Neuron (in vitro differentiated cells): ENCODE measurements around the gene ZNF124.
"Not testable (repeated sequence)": the region's sequence is repeated elsewhere in the genome, so short reads cannot be mapped to it uniquely, and the experiment has no call there.

Source experiments
- H2AFZ ChIP-seq: one replicate; pipeline ENCODE4 v1.6.1; 2013; ENCODE audit warnings: low read depth, mild to moderate bottlenecking, inconsistent platforms, low read length, moderate library complexity
- H3K27me3 ChIP-seq: one replicate; pipeline ENCODE4 v1.6.1; 2013; ENCODE audit warnings: low read length; ENCODE audit not compliant: insufficient read depth
- H3K36me3 ChIP-seq: one replicate; pipeline ENCODE4 v1.6.1; 2013; ENCODE audit warnings: low read length; ENCODE audit not compliant: insufficient read depth
- H3K4me1 ChIP-seq: one replicate; pipeline ENCODE4 v1.6.1; 2013; ENCODE audit warnings: low read length; ENCODE audit not compliant: insufficient read depth
- H3K4me3 ChIP-seq: 2 replicates; pipeline ENCODE4 v1.5.1; 2013; ENCODE audit warnings: mild to moderate bottlenecking, low read length, moderate library complexity
- H3K9me3 ChIP-seq: one replicate; pipeline ENCODE4 v1.6.1; 2013; ENCODE audit warnings: low read length

Gene ZNF124

GRCh38 chr1:247147781-247148180 lies 24.0 kb downstream of the ZNF124 start:
- Histone ChIP-seq H3K4me3 (no peak overlapping the region), H3K27me3 (no peaks in the 10 kb centered on the region), H3K9me3 (peaks cover 41% of the 10 kb centered on the region), H3K4me1 (no peaks in the 10 kb centered on the region), H3K36me3 (peaks cover 18% of the 10 kb centered on the region), H2AFZ (no peak overlapping the region)

GRCh38 chr1:247147120-247147519 lies 24.7 kb downstream of the ZNF124 start:
- peaks cover 19% of the 10 kb centered on the region for H3K36me3 ChIP-seq
- H2AFZ ChIP-seq, H3K4me1 ChIP-seq, H3K4me3 ChIP-seq, H3K27me3 ChIP-seq: not testable (repeated sequence)
- H3K9me3 ChIP-seq, result peaks cover 41% of the 10 kb centered on the region

- Histone ChIP-seq H3K9me3 (peaks cover 42% of the 10 kb centered on the region), H3K27me3 (no peaks in the 10 kb centered on the region), H3K4me1 (no peaks in the 10 kb centered on the region), H3K4me3 (no peak overlapping the region), H2AFZ (no peak overlapping the region), H3K36me3 (peaks cover 22% of the 10 kb centered on the region)
These were observed 25.1 kb downstream of the ZNF124 start for GRCh38 chr1:247146671-247147070.

GRCh38 chr1:247145279-247145678 lies 26.5 kb downstream of the ZNF124 start:
- Histone ChIP-seq H3K4me1 (no peaks in the 10 kb centered on the region), H2AFZ (no peak overlapping the region), H3K36me3 (peaks cover 22% of the 10 kb centered on the region), H3K4me3 (no peak overlapping the region), H3K9me3 (peaks cover 54% of the 10 kb centered on the region), H3K27me3 (no peaks in the 10 kb centered on the region)

DNA sequence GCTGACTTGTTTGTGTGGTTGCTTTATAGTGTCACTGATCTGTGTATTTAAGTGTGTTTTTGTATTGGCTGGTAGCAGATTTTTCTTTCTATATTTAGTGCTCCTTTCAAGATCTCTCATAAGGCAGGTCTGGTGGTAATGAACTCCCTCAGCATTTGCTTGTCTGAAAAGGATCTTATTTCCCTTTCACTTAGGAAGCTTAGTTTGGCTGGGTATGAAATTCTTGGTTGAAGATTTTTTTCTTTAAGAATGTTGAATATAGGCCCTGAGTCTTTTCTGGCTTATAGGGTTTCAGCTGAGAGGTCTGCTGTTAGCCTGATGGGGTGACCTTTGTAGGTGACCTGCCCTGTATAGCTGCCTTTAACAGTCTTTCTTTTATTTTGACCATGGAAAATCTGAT lies 32.3 kb downstream of the ZNF124 start:
- H3K27me3 ChIP-seq, H3K36me3 ChIP-seq, H3K4me3 ChIP-seq, H3K4me1 ChIP-seq, H2AFZ ChIP-seq: not testable (repeated sequence)
- peaks cover 30% of the 10 kb centered on the region for H3K9me3 ChIP-seq

DNA sequence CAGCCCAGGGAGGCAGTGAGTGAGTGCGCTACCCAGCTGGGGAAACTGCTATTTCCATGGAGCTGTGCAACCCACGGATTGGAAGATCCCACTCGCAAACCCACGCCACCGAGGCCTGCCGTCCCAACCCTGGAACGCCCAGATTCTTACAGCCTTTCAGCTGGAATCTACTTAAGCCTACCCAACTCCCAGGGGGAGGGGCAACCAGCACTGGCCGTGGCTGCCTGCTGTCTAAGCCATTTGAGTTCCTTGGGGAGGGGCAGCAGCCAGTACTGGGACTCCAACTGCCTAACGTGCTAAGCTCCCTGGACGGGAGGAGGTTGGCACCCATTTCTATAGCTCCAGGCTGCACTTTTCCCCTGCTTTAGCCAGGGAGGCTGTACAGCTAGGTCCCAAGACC lies 40.6 kb downstream of the ZNF124 start:
- Histone ChIP-seq H2AFZ (no peak overlapping the region), H3K36me3 (peaks cover 3% of the 10 kb centered on the region), H3K4me1 (no peaks in the 10 kb centered on the region), H3K4me3 (no peak overlapping the region), H3K9me3 (peaks cover 9% of the 10 kb centered on the region), H3K27me3 (no peaks in the 10 kb centered on the region)

GRCh38 chr1:247127519-247128282 lies 44.1 kb downstream of the ZNF124 start:
- H3K36me3 ChIP-seq, H2AFZ ChIP-seq, H3K4me1 ChIP-seq, H3K27me3 ChIP-seq, H3K9me3 ChIP-seq: not testable (repeated sequence)
- peak overlapping the region; percentile 36 for H3K4me3 ChIP-seq

GRCh38 chr1:247126601-247127000 lies 45.2 kb downstream of the ZNF124 start:
- not testable (repeated sequence) for H3K27me3 ChIP-seq, H3K36me3 ChIP-seq, H2AFZ ChIP-seq, H3K4me1 ChIP-seq, H3K4me3 ChIP-seq, H3K9me3 ChIP-seq

DNA sequence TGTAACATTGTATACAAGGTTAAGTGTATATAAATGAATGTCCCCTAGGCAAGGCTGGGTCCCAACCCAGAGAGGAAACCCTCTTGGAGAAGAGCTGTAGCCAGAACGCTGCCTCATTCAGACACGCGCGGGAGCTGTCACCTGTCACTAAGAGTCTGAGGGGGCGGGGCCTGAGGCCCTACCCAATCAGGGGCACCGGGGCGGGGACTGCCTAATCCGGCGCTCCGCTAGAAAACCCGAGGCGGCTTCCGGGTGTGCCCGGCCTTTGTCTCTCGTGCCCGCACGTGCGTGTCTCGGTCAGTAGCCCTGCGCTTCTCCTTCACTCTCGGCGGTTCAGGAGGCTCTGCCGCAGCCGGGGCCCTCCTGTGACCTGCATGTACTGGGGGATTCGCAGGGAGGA lies 45.7 kb downstream of the ZNF124 start:
- not testable (repeated sequence) for H3K36me3 ChIP-seq, H3K9me3 ChIP-seq, H3K4me1 ChIP-seq, H2AFZ ChIP-seq, H3K4me3 ChIP-seq, H3K27me3 ChIP-seq

DNA sequence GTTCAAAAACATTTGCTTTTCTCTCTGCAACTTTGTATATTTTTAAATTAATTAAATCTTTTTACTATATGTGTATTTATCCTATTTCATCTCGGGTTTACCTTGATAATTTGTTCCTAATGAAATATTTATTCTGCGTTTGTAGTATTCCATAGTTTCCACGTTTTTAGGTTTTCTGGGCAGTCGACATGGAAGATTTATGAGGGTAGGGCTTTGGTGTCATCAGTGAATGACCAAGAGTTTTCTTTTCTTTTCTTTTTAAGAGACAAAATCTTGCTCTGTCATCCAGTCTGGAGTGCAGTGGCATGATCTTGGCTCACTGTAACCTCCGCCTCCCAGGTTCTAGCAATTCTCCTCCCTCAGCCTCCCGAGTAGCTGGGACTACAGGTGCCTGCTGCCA lies 50.4 kb downstream of the ZNF124 start:
- peaks cover 5% of the 10 kb centered on the region for H3K9me3 ChIP-seq
- no peaks in the 10 kb centered on the region for H3K36me3 ChIP-seq
- no peaks in the 10 kb centered on the region for H3K4me1 ChIP-seq
- H3K4me3 ChIP-seq, result no peak overlapping the region
- no peaks in the 10 kb centered on the region for H3K27me3 ChIP-seq
- no peak overlapping the region for H2AFZ ChIP-seq

- H3K4me3 ChIP-seq, H3K9me3 ChIP-seq, H2AFZ ChIP-seq, H3K27me3 ChIP-seq, H3K36me3 ChIP-seq, H3K4me1 ChIP-seq: not testable (repeated sequence)
These were observed 51.5 kb downstream of the ZNF124 start for GRCh38 chr1:247120408-247120668.

DNA sequence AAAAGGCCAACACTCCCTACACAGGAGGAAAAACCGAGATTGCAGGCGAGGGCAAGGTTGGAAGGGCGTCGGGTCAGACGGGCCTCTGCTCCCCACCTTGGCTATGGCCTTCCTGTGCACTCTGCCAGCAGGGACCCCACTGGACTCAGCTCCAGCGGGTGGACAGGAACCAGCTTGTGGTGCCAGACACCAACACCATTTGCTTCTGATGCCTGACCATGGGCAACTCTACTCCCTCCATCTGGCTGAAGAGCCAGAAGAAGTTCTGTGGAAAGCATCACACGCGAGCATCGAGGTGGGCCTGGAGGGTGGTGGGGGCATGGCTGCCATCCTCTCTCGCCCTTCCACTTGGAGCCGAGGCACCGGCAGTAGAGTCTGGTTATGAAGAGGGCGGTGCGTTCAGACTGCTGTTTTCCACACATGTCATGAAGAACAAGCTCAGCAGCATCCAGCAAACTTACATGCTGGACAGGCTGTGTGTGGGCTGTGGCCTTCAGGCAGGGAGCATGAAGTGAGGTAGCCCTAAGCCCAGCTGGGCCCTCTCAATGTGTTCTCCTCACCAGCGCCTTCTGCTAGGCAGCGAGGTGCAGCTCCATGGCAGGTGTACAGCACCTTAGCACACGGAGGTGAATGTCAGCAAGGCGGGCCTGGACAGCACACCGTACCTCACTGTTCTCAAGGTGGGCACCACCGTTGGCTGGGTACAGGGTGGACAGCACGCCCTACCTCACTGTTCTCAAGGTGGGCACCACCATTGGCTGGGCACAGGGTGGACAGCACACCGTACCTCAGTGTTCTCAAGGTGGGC lies 52.0 kb downstream of the ZNF124 start:
- Histone ChIP-seq H3K4me1 (no peaks in the 10 kb centered on the region), H3K36me3 (no peaks in the 10 kb centered on the region), H2AFZ (no peak overlapping the region), H3K4me3 (no peak overlapping the region), H3K27me3 (no peaks in the 10 kb centered on the region), H3K9me3 (peaks cover 3% of the 10 kb centered on the region)

DNA sequence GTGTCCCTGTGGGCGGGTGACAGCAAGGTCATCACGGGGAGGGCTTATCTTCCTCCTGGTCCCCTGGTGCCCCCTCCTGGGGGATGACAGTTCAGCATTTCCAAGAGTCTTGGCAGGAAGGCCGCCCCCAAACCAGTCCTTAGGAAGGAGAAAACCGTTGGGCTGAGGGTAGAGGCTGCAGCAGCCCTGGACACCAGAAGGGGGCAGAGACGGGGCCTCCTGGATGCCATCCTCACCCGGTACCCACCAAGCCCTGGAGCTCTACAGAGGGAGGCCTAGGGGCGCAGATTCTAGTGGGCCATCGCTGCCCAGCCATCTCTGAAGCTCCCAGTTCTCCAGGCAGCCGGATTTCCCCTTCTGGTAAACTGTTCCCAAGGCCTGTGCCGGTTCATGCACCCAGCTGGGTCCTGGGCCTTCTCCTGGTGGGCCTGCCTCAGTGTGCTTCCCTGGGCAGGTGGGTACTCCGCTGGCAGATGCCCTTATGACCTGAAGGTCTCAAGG lies 52.8 kb downstream of the ZNF124 start:
- Histone ChIP-seq H3K36me3 (no peaks in the 10 kb centered on the region), H3K4me3 (no peak overlapping the region), H2AFZ (no peak overlapping the region), H3K27me3 (no peaks in the 10 kb centered on the region), H3K9me3 (peaks cover 3% of the 10 kb centered on the region), H3K4me1 (no peaks in the 10 kb centered on the region)
